ENCODE measurements around the gene MARVELD3.
"Not testable (repeated sequence)": the region's sequence is repeated elsewhere in the genome, so short reads cannot be mapped to it uniquely, and the experiment has no call there.

Gene MARVELD3

DNA sequence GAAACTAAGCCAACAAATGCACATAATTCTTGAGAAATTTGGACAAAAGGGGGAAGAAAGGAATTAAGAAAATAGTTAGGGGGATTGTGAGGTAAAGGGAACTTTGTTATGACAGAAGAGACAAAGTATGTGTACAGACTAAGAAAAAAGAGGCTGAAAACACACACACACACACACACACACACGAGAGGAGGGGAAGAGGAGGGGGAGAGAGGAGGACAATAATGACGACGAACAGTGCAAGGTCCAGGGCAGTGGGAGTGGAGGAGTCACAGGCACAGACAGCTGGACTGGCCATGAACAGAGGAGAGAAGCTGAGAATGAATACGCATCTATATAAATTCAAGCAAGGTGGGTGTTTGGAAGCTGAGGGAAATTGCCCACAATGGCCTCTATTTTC is 44.6 kb downstream of the MARVELD3 start:
- in situ Hi-C loops (cut with MboI; ENCODE audit: low sequenced_read_pairs): no loop called here

DNA sequence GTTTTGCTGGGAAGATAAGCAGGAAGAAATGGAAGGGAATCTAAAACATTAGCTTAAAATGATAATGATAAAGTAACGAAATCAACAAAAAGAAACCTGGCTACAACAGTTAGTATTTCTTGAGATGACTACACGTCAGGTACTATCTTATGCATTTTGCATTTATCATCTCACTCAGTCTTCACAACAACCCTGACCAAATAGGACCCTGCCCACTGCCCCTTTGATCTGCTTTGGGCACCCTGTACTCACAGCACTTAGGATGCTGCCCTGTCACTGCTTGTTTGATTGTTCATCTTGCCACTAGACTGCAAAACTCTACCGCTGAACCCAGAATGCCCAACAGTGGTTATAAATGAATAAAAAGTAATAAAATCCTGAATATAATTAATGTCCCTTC is 45.2 kb downstream of the MARVELD3 start:
- in situ Hi-C loops (cut with MboI; ENCODE audit: low sequenced_read_pairs): no loop called here

DNA sequence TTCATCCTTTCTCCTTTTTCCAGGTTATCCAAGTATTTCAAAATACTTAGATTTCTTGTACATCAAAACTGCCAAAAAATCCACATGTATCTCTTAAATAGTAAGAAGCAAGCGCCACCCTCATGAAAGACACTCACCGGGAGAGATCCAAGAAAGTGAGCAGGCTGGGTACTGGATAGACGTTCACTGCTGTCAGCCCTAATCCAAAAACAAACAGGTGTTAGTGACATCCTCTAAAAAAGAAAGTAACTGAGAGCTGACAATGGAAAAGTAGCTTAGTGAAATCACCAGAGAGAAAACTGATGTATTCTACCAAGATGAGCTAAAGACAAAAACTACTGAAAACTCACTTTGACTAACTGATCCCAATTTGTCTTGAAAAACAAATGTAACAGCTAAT is 46.1 kb downstream of the MARVELD3 start:
- in situ Hi-C loops (cut with MboI; ENCODE audit: low sequenced_read_pairs): no loop called here

GRCh38 chr16:71672803-71673581 is 47.0 kb downstream of the MARVELD3 start:
- in situ Hi-C loops (cut with MboI; ENCODE audit: low sequenced_read_pairs): no loop called here

GRCh38 chr16:71673582-71673973 is 47.6 kb downstream of the MARVELD3 start:
- in situ Hi-C loops (cut with MboI; ENCODE audit: low sequenced_read_pairs): no loop called here

GRCh38 chr16:71674229-71674628 is 48.2 kb downstream of the MARVELD3 start:
- in situ Hi-C loops (cut with MboI; ENCODE audit: low sequenced_read_pairs): no loop called here

DNA sequence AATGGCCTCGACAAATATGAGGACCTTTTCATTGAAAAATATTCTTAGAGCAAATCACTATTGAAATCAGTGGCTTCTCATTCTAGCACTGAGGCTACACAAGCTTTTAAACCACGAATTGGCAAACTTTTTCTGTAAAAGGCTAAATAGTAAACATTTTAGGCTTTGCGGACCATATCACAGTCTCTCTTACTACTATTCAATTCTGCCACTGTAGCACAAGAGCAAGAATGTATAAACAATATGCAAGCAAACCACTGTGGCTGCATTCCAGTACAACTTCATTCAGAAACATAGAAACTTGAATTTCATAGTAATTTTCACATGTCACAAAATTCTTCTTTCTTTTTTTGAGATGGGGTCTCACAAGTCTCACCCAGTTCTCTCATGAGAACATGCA is 49.4 kb downstream of the MARVELD3 start:
- in situ Hi-C loops (cut with MboI; ENCODE audit: low sequenced_read_pairs): no loop called here

DNA sequence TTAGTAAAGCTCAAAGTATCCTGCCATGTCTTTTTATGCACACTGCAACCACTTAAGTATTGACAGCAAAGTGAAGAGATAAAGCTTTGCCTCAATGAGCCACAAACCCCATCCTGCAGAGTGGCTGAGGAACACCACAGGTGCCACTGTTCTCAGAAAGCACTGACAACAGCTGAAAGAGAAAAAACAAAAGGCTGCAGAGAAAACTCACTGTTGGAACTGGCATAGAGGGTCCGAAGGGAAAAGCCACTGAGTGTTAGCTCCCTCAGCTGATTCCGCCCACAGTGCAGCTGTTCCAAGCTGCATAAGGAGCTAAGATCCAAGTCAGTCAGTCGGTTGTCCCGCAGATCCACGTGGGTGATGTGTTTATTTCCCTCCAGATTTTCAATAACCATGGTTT is 50.3 kb downstream of the MARVELD3 start:
- in situ Hi-C loops (cut with MboI; ENCODE audit: low sequenced_read_pairs): no loop called here

GRCh38 chr16:71681360-71681759 is 55.4 kb downstream of the MARVELD3 start:
- in situ Hi-C loops (cut with MboI; ENCODE audit: low sequenced_read_pairs): no loop called here

- in situ Hi-C loops (cut with MboI; ENCODE audit: low sequenced_read_pairs): not testable (repeated sequence)
Measured at GRCh38 chr16:71684280-71684679, 58.3 kb downstream of the MARVELD3 start.
